ENCODE data around the gene HMG20A. TPM values are rescaled to one million over a fixed set of nuclear protein-coding genes. Genes with fewer than 3 reads are reported as not detected.

The HMG20A gene
- polyA plus RNA-seq, 12 donors, result 45.5 to 66.5 (median 55.8) TPM; not detected in 1

DNA sequence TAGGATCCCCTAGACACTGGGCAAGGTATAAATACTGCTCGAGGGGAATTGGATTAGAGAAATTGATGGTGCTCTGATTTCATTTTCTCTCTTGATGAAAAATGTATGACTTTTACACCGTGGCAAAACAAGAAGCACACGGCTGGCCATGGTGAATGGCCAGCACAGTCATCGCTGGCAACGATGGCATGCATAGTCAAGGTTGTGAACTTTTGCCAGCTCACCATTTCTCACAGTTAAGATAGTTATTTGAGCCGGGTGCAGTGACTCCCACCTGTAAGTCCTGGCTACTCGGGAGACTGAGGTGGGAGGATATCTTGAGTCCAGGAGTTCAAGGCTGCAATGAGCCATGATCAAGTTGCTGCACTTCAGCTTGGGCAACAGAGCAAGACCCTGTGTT is 95.4 kb downstream of the HMG20A start:
- no peak for DNase-seq

GRCh38 chr15:77516786-77517185 is 96.1 kb downstream of the HMG20A start:
- no peak for DNase-seq

DNA sequence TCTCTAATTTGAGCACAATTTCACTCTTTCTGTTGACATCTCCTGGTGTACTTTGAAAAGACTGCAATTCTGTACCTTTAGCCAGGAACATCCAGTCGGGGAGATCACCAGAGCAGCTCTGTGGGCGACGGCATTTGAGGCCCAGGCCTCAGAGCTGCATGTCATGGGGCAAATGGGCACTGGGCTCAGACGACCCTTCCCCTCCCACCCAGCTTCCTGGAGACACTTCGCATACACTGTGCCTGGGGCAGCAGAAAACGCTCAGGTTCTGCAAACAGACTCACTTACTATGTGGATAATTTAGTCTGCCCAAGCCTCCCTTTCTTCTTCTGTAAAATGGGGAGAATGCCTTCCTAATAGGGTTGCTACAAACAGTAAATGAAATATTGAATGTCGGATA is 96.9 kb downstream of the HMG20A start:
- DNase-seq, result no peak

DNA sequence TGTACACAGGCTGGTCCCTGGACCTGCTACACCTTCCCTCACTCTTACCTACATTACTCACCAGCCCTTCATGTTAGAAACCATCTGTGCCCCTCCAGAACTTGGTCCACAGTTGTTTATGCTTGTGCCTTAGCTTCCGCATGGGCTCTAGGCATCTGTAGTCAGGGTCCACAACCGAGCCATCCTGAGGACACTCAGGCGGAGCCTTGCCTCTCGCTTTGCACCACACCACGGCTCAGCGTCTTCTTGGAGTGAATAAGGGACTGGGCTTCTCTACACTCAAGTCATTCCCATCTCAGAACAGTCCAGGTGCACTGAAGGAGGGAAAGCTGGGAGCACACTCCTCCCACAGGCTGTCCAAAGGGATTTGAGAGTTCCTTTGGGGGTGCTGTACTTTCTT is 97.8 kb downstream of the HMG20A start:
- DNase-seq, result no peak

DNA sequence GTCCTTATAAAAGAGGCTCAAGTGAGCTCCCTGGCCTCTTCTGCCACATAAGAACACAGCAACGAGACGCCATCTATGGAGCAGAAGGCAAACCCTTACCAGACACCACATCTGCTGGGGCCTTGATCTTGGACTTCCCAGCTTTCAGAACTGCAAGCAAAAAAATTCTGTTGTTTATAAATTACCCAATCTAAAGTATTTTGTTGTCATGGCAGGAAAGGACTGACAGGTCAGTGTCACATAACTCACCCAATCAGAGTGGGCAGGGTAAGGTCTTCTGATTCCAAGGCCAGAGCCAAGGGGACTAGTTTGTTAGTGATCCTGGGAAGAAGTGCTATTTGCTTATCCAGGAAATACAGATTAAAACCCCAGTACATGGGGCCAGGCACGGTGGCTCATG is 98.9 kb downstream of the HMG20A start:
- no peak for DNase-seq

DNA sequence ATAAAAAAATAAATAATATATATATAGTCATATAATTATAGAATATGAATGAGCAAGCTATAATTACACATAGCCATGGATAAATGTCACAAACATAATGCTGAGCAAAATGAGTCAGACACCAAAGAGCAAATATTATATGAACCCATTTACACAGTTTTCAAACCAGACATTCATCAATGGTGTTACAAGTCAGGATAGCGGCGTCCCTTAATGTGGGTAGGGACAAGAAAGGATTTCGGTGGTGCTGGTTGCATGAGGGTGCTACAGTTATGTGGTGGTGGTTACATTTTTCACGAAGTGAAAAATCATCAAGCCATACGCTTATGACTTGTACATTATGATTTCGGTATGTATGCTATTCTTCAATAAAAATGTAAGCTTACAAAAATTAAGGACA is 100.5 kb downstream of the HMG20A start:
- no peak for DNase-seq

DNA sequence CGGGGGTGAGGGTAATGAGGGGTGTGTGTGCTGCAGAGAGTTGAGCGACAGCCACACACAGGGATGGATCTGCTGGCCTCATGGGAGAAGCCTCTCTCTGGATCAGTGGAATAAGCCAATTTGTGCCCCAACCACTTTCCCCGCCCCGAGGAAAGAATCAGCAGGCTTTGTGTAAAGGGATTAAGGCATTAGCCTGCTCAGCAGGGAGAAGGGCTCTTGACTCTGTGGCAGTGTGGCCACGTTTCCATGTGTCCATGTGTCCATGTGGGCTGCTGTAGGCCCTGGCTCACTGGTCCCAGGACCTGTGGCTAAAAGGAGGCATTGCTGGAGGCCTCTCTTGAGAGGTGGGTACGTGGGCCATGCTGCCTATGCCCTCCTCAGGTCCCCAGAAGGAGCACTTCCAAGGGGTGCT is 104.7 kb downstream of the HMG20A start:
- DNase-seq, result no peak

GRCh38 chr15:77525907-77526594 is 105.4 kb downstream of the HMG20A start:
- no peak for DNase-seq

- no peak for DNase-seq
Observed at GRCh38 chr15:77526595-77527163, 106.0 kb downstream of the HMG20A start.

DNA sequence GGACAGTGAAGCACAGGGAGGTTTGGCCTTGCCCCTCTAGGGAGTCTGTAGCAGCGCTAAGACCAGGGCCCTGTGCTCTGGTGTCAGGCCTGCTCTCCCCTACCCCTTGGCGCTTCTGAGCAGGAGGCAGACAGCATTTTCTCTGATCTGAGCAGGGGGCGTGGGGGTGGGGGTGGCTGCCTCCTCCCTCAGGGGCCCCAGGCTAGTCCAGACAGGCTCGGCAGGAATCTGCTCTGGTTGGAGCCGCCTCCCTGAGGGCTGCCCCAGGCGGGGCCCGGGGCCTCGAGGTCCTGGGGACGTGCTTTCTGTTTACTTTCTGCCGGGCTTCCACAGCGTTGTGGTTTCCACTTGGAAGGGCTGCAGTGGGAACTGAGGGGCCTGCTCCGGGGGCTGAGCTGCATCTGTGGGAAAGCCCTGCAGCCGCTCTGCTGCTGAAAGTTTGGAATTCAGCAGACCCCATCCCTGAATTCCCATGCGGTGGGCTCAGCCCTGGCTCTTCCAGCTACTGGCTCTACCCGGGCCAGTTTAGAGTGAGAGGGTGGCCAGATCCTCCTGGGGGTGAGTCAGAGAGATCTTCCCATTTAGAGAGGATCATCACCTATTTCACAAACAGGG is 106.6 kb downstream of the HMG20A start:
- DNase-seq, result no peak

DNA sequence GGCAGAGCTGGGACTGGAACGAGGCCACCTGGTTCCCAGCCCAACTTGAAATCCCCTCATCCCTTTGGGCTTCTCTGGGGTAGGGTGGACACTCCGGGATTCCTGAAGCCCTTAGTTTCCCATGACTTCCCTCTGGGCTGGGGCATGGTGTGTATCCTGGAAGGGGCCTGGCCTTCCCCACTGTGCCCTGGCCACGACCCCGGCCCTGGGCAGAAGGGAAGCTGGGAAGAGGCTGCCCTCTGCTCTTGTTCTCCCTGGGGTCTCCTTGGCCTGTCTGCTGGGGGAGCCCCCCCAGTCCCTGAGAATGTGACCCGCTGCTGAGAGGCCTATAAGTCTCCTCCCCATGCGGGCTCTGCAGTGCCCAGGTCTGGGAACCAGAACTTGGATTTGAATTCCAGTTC is 107.1 kb downstream of the HMG20A start:
- DNase-seq, result no peak

DNA sequence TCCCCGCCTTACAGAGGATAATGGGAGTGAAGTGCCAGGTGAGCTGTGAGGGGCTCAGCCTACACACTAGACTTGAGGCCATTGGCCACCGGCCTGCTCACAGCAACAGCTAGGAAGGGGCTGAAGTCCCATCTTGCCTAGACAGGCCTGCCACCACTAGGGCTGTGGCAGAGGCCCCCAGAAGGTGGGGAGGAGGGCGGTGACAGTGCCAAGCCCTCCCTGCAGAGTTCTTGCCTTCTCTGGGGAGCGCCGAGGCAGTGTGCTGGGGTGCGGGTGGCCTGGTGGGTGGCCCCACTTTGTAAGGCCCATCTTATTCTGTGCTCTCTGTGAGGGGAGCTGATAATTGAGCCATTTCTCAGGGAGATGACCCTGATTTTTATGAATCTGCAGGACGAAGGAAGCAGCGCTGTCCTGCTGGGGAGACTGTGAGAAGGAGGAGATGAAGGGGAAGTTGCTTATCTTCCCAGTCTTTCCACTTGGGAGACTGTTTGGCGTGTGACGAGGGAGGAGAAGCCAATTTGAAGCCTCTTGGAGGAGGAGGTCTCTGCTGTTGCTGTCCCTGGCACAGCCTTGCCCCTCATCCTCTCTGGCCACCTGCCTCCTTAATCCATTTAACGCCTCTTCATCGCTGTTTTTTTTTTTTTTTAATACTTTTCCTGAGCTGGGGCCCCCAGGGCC is 107.7 kb downstream of the HMG20A start:
- DNase-seq, result no peak

DNA sequence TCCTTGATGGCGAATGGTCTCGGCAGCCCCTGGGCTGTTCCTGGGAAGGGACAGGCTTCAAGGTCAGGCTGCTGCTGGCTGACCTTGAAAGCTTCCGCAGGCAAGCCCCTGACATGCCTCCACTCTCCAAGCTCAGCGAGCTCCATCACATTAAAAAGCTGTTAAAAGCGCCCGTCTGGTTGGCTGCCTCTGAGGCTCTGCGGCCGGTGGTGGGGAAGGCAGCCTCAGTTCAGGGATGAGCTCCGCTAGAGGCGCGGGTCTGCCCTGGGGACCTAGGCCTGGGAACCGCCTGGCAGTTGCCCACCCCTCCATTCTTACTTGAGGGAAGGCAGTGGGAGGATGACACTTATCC is 108.3 kb downstream of the HMG20A start:
- no peak for DNase-seq

- DNase-seq, result no peak
Observed at GRCh38 chr15:77529394-77530159, 108.9 kb downstream of the HMG20A start.

DNA sequence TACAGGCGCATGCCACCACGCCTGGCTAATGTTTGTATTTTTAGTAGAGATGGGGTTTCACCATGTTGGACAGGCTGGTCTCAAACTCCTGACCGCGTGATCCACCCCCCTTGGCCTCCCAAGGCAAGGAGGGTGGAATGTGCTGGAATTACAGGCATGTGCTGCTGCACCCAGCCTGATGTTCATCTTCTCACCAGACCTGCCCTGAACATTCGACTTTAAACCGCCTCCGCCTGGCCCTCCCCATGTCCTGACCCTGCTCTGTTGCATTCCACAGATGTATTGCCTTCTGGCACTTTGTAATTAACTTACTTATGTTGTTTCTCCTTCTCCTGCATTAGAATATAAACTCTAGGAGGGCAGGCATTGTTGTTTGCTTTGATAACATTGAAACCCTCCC is 109.9 kb downstream of the HMG20A start:
- DNase-seq, result no peak

- DNase-seq, result no peak
Observed at GRCh38 chr15:77531191-77532000, 110.7 kb downstream of the HMG20A start.

- no peak for DNase-seq
Observed at GRCh38 chr15:77532067-77532710, 111.5 kb downstream of the HMG20A start.

DNA sequence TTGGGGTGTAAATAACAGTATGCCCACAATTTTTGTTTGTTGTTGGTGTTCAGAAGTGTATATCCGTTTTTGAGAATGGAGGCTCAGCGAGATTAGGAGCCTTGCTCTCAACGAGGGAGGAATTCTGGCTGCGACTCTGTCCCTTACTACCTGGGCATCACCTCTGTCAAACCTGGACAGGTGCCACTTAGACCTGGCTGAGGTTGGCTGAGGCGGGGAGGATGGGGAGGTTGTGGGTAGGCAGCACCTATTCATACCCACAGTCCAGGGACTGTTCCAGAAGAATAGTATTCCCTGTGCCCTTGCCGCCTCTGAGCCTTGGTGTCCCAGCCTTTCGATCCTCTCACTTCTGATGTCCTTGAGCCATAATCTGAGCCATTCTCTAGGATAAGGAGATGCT is 112.2 kb downstream of the HMG20A start:
- DNase-seq, result no peak

GRCh38 chr15:77533578-77534430 is 113.1 kb downstream of the HMG20A start:
- DNase-seq, result no peak

All from muscle of arm (tissue), 12 donors.